Mononuclear cell (primary cell): ENCODE data around the gene FAT1. TPM values are rescaled to one million over a fixed set of nuclear protein-coding genes. Genes with fewer than 3 reads are reported as not detected.

Experiments used
- H3K27me3 ChIP-seq: 2 replicates; pipeline ENCODE4 v1.6.0; 2011; ENCODE audit warnings: low read length, control low read depth; ENCODE audit not compliant: insufficient read depth
- H3K4me1 ChIP-seq: 2 replicates; pipeline ENCODE4 v1.5.1; 2011; ENCODE audit warnings: mild to moderate bottlenecking, low read length, control low read depth; ENCODE audit not compliant: insufficient read depth
- H3K4me3 ChIP-seq: 2 replicates; pipeline ENCODE4 v1.5.1; 2011; ENCODE audit warnings: mild to moderate bottlenecking, low read length, moderate library complexity
- H3K9me3 ChIP-seq: 2 replicates; pipeline ENCODE4 v1.5.1; 2011; ENCODE audit warnings: low read depth, mild to moderate bottlenecking, control low read depth, low read length
- total RNA-seq: library from RNA; depleted of rRNA; stranded (reverse); fragments of >200 nt; gene quantifications from one replicate; pipeline ENCODE4 v1.2.3, GENCODE V29; 2012

FAT1 gene
- total RNA-seq, 1 donor, result 0.10 TPM

DNA sequence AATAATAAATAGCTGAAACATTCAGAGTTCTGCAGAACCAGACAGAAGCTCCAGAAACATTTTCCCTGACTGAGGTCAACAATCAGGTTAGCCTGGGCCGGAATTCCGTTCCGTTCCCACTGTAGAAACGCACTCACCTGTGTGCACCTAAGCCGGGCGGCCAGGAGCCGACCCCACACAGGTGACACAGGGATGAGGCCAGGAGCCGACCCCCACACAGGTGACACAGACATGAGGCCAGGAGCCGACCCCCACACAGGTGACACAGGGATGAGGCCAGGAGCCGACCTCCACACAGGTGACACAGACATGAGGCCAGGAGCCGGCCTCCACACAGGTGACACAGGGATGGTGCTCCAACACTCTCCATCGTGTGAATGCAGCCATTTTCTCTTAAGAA, 21.9 kb downstream of the FAT1 start:
- no peak overlapping the region for H3K4me3 ChIP-seq
- H3K9me3 ChIP-seq, result no peaks in the 10 kb centered on the region
- H3K4me1 ChIP-seq, result no peaks in the 10 kb centered on the region
- no peaks in the 10 kb centered on the region for H3K27me3 ChIP-seq

DNA sequence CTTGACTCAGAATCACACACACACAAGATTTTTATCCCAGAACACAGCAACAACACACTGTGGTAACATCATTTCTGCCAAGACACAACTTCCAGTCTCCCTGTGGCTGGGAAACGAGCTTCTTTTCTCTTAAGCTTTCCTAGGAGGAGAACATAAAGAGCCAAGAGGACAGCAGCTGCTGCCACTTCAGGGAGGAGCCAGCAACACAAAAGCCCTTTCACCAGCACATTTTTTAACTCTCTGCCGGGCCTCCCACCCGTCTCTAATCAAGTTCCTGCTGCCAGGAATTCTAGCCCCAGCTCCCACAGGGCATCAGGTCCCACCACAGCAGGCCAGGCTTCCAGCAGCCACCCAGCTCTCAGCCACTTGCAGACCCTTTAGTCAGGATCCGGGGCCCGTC, 22.4 kb downstream of the FAT1 start:
- no peaks in the 10 kb centered on the region for H3K9me3 ChIP-seq
- no peaks in the 10 kb centered on the region for H3K27me3 ChIP-seq
- no peaks in the 10 kb centered on the region for H3K4me1 ChIP-seq
- H3K4me3 ChIP-seq, result no peak overlapping the region

DNA sequence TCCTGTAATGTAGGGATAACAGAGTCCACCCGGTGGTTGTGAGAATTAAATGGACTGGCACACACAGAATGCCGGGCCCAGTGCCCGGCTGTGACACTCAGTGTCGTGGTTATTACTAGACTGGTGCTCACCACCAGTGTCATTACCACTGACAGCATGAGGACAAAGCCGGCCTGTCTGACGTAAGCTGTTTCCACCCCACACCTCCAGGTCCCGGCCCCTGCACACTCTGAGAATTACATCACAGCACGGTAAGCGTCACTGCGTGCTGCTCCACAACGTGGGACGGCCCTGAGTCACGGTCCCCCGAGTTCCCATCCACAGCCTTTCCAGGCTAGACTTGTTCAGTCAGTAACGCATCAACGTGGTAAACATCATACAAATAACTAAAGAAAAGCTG, 22.9 kb downstream of the FAT1 start:
- H3K27me3 ChIP-seq, result no peaks in the 10 kb centered on the region
- no peaks in the 10 kb centered on the region for H3K9me3 ChIP-seq
- H3K4me3 ChIP-seq, result no peak overlapping the region
- no peaks in the 10 kb centered on the region for H3K4me1 ChIP-seq

DNA sequence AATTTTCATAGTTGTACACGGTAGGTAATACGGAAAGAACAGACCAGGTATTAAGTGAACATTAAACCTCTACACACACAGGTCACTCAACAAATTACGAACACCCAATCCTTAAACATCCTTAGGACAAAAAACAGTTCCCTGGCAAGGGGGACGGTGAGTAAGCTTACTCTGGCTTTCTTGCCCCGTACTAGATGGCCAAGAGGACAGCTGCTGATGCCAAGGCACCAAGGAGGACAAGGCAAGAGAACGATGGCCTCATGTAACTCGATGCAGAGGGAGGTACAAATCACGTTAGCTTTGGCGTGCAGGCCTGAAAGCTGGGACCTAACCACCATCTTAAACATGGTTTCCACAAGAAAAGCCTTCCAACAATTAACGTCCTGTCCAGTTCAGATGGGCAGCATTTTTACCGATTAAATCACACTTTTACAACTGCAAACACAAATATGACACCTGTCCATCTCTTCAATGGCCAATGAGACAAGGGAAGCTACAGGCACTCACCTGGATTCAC, 23.7 kb downstream of the FAT1 start:
- no peaks in the 10 kb centered on the region for H3K9me3 ChIP-seq

DNA sequence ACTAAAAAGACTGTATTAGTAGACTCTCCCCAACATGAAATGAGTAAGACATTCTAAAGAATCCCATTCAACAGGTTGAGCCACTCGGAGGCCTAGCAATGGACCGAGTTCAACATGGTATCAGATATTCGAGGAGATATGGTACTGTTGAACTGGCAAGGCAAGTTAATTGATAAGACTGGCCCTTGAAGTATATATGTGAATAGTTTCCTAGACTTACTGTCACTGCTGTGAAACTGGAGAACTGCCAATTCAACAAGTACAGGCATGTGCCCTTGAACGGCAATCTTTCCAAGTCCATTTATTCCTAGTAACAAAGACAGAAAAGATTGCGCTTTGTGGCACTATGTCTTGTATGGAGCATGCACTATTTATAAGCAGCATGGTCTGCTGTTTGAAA, 24.4 kb downstream of the FAT1 start:
- Histone ChIP-seq H3K4me1 (no peaks in the 10 kb centered on the region), H3K27me3 (no peaks in the 10 kb centered on the region), H3K9me3 (no peaks in the 10 kb centered on the region), H3K4me3 (no peak overlapping the region)

More for the DNA sequence above, 23.7 kb downstream of the FAT1 start:
- Histone ChIP-seq H3K4me1 (no peaks in the 10 kb centered on the region), H3K4me3 (no peak overlapping the region), H3K27me3 (no peaks in the 10 kb centered on the region)

DNA sequence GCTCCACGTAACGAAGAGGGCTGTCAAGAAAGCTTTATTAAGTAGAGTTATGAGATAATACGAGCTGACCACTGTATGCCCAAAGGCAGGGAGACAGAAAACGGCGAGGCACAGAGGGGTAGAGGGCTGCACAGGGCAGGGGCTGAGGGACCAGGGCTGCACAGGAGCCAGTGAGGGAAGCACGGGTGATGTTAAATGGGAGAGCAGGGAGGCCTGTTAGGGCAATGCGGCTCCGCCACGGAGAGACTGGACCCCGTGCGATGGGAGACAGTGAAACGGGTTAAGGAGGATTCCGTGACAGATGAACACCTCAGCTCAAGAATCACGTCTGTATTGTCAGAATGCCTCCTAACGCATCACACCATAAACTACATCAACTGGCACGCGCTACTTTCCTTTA, 25.1 kb downstream of the FAT1 start:
- Histone ChIP-seq H3K9me3 (no peaks in the 10 kb centered on the region), H3K4me1 (no peaks in the 10 kb centered on the region), H3K27me3 (no peaks in the 10 kb centered on the region), H3K4me3 (no peak overlapping the region)

DNA sequence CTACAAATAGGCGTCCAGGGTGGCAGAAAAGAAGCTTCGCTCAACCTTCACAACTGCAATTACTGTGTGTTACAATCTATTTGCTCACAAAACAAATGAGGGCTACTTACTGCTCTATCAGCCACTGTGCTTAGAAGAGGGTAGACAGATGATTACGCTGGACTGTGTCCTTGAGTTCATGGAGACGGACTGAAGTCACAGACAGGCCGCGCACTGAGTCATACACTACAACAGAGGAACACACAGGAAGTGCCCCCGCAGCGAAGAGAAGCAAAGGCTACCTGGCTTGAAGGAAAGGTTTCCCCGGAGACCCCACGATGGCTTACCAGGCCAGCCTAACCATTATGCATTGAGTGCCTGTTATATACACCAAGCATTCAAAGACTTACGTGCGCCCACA, 25.6 kb downstream of the FAT1 start:
- no peaks in the 10 kb centered on the region for H3K27me3 ChIP-seq
- H3K9me3 ChIP-seq, result no peaks in the 10 kb centered on the region

DNA sequence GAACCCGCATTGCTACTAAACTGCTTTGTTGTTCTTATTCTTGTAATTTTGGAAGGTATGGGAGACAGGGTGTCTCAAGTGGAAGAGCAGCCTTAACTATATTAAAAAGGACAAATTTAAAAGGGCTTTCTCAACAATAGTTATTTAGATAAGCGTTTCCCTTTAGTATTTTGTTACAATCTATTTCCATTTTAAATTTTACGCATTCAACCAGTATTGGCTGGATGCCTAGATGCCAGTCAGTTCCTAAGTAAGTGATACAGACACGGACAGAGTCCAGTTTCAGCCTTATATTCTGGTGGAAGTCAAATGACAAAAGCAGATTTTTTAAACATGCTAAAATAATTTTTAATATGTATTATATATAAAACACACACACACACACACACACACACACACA, 28.3 kb downstream of the FAT1 start:
- no peak overlapping the region for H3K4me3 ChIP-seq
- H3K4me1 ChIP-seq, result no peaks in the 10 kb centered on the region
- H3K9me3 ChIP-seq, result no peaks in the 10 kb centered on the region
- H3K27me3 ChIP-seq, result no peaks in the 10 kb centered on the region

More for the DNA sequence above, 25.6 kb downstream of the FAT1 start:
- Histone ChIP-seq H3K4me1 (no peaks in the 10 kb centered on the region), H3K4me3 (no peak overlapping the region)

DNA sequence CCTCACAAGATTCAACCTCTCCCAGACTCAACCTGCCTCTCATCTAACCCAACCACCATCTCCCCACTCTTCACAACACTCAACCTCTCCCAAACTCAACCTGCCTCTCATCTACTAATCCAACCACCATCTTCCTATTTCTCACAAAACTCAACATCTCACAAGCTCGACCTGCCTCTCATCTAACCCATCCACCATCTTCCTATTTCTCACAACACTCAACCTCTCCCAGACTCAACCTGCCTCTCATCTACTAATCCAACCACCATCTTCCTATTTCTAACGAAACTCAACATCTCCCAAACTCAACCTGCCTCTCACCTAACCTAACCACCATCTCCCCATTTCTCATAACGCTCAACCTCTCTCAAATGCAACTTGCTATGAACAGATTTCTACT, 29.8 kb downstream of the FAT1 start:
- no peaks in the 10 kb centered on the region for H3K9me3 ChIP-seq
- no peaks in the 10 kb centered on the region for H3K27me3 ChIP-seq
- no peaks in the 10 kb centered on the region for H3K4me1 ChIP-seq
- no peak overlapping the region for H3K4me3 ChIP-seq

DNA sequence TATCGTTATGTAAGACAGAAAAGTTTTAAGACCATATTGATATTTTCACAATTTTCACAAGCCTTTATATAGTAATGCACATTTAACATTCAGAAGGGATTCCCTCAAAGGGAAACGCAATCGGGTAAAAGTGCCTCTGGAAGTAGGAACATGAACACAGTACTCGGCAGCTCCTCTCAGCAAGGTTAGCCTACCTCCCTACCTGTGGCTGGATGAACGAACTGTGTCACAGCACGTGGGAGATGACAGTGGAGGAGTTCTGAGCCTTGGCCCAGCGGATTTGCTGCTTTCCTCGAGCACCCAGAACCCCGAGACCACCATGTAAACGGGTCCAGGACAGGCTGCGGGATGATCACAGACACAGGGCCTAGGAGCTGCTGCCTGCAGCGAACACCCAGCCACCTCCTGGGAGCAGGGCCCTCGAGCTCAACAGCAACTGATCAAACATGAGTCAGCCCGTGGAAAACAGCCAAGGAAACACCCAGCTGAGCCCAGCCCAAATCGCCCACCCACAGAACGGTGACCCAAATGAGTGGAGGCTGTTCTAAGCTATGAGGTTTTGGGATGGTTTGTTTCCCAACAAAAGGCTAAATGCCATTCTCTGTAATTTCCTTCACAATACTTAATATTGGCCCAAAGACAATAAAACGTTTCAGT, 30.4 kb downstream of the FAT1 start:
- H3K4me1 ChIP-seq, result no peaks in the 10 kb centered on the region
- H3K4me3 ChIP-seq, result no peak overlapping the region
- no peaks in the 10 kb centered on the region for H3K27me3 ChIP-seq
- H3K9me3 ChIP-seq, result no peaks in the 10 kb centered on the region

DNA sequence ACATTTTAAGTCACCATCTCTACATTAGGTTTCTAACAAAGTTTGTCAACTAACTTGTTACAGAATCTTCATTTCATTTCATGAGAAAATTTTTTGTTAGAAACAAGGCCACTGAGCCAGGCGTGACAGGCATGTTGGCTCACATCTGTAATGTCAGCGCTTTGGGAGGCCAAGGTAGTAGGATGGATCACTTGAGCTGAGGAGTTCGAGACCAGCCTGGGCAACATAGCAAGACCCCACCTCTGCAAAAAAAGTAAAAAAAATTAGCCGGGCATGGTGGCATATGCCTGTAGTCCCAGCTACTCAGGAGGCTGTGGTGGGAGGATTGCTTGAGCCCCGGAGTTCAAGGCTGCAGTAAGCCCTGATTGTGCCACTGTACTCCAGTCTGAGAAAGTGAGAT, 32.3 kb downstream of the FAT1 start:
- no peaks in the 10 kb centered on the region for H3K27me3 ChIP-seq
- no peak overlapping the region for H3K4me3 ChIP-seq
- no peaks in the 10 kb centered on the region for H3K4me1 ChIP-seq
- no peaks in the 10 kb centered on the region for H3K9me3 ChIP-seq

DNA sequence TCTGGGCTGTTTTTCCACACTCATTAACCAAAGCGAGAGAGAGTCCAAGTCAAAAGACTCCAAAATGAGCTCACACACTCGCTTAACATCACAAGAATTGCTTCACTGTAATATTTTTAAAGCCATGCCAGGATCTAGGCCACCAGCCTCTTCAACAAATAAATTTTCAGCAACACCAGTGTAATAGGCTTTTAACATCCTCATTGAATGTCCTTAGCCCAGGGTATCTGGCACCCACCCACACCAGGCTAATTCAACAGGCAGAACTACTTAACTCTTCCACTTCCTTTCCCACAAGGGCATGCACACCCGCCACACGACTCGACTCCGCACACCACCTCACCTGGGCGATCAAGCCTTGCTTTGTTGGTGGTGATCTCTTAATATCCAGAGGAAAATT, 34.2 kb downstream of the FAT1 start:
- no peaks in the 10 kb centered on the region for H3K4me1 ChIP-seq
- H3K4me3 ChIP-seq, result no peak overlapping the region
- no peaks in the 10 kb centered on the region for H3K9me3 ChIP-seq
- H3K27me3 ChIP-seq, result no peaks in the 10 kb centered on the region

DNA sequence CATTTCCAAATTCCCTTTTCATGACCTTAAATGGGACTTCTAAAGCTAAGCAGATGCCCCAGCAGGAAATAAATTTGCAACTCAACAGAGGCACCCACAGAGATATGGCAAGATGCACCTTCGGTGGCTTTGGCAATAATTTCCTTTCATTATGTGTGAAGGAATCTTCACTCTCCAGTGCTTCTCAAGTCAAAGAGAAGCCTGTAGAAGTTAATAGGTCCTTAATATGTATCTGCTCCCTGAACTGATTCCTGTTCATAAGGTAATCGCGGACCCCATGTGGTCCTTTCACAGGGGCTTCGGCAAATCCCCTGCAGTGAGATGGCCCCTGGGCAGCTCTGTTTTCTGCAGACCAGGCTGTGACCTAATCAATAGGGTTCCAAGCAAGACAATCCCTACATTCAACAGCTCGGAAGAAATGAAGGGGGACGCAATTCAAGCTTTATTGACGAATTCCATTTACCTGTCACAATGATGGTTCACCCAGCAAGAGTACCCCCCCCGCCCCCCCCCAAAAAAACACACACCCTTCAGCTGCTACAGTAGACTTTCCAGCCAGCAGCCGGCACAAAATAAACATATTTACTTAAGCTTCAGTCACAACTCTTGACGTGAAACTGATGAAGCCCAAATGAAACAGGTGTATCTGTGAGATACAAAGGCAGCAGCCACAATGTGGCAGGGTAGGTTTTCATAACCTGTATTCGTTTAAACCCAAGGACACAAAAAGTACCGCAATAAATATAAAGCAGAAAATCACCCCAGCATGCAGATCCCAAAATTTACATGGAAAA, 35.3 kb downstream of the FAT1 start:
- no peak overlapping the region for H3K4me3 ChIP-seq
- no peaks in the 10 kb centered on the region for H3K9me3 ChIP-seq
- H3K4me1 ChIP-seq, result no peaks in the 10 kb centered on the region
- H3K27me3 ChIP-seq, result no peaks in the 10 kb centered on the region

DNA sequence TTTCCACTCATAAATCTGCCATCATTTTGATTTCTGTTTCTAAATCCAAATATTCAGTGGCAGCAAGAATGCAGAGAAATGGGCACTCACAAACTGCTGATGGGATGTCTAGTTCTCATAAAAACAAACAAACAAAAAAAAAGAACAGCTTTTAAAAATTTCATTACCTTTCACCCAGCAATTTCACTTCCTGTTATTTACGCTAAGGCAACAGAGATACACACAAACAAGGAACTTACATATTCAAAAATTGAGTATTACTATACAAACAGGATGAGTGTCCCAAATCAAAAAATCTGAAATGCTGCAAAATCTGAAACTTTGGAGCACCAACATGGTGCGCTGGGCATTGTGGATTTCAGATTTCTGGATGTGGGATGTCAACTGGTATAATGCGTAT, 36.4 kb downstream of the FAT1 start:
- H3K9me3 ChIP-seq, result no peaks in the 10 kb centered on the region
- H3K27me3 ChIP-seq, result no peaks in the 10 kb centered on the region
- H3K4me3 ChIP-seq, result no peak overlapping the region
- H3K4me1 ChIP-seq, result no peaks in the 10 kb centered on the region

DNA sequence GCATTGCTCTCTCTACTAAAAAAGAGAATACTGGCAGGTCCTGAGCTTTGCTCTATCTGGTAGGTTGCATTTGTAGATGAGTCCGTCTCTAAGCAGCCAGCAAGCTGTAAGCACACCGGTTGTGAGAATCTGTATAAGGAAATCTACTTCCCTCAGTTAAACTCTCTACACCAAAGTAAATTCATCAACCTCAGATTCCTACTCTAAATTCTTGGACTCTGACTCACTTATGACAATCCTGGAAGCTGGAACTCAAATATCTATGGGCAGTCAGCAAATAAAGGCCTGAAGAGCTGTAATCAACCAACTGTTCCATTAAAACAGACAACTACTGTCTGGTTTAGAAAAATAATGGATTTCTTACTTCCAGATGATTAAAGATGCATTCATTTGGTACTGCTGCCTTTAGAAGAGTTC, 37.9 kb downstream of the FAT1 start:
- no peaks in the 10 kb centered on the region for H3K27me3 ChIP-seq
- H3K4me1 ChIP-seq, result no peaks in the 10 kb centered on the region
- H3K9me3 ChIP-seq, result no peaks in the 10 kb centered on the region
- H3K4me3 ChIP-seq, result no peak overlapping the region

DNA sequence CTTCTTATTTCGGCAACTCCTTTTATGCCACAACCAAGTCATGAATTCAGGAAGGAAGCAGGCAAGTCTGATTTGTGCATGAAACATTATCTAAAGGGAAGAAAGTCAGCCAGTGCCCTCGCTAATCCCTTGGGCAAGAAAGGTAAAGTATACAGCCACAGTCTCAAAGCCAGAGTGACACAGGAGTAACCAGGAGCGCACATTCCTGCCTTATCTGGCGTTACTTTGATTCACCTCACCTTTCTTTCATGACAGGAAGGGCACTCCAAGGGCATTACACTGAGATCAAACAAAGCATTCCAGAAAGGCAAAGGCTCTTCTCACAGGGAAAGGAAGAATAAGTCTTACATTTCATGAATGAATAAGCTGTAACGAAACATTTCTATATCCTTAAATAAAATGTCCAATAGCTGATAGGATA, 38.8 kb downstream of the FAT1 start:
- no peaks in the 10 kb centered on the region for H3K9me3 ChIP-seq
- no peak overlapping the region for H3K4me3 ChIP-seq
- H3K4me1 ChIP-seq, result no peaks in the 10 kb centered on the region
- no peaks in the 10 kb centered on the region for H3K27me3 ChIP-seq
